Endothelial cell (in vitro differentiated cells): Measurements from ENCODE around the gene RELN. TPM values are rescaled to one million over a fixed set of nuclear protein-coding genes. Genes with fewer than 3 reads are reported as not detected.

Experiments used
- DNase-seq: peaks from one replicate; pipeline ENCODE4 v3.0.0; 2021; ENCODE audit warnings: low spot score
- H3K27ac Mint-ChIP-seq: one replicate; pipeline ENCODE4 v1.8.0; 2021; ENCODE audit warnings: mixed read lengths, inconsistent platforms; ENCODE audit not compliant: unreplicated experiment
- H3K27me3 Mint-ChIP-seq: one replicate; pipeline ENCODE4 v1.8.0; 2021; ENCODE audit warnings: mild to moderate bottlenecking, moderate library complexity, mixed read lengths, inconsistent platforms; ENCODE audit not compliant: unreplicated experiment
- H3K36me3 Mint-ChIP-seq: one replicate; pipeline ENCODE4 v1.8.0; 2021; ENCODE audit warnings: mild to moderate bottlenecking, low read depth, mixed read lengths, inconsistent platforms; ENCODE audit not compliant: unreplicated experiment
- H3K4me1 Mint-ChIP-seq: one replicate; pipeline ENCODE4 v1.8.0; 2021; ENCODE audit warnings: mild to moderate bottlenecking, mixed read lengths, inconsistent platforms; ENCODE audit not compliant: unreplicated experiment
- H3K4me3 Mint-ChIP-seq: one replicate; pipeline ENCODE4 v1.8.0; 2021; ENCODE audit warnings: mild to moderate bottlenecking, mixed read lengths, inconsistent platforms; ENCODE audit not compliant: unreplicated experiment
- H3K9me3 Mint-ChIP-seq: one replicate; pipeline ENCODE4 v1.8.0; 2021; ENCODE audit warnings: mixed read lengths, inconsistent platforms; ENCODE audit not compliant: unreplicated experiment
- total RNA-seq: library from RNA; stranded (reverse); fragmentation: NEBNext Ultra II Directional; extraction: Animal tissue kit (Norgen Biotek cat#: 25700); gene quantifications from one replicate; pipeline ENCODE4 v1.2.1, GENCODE V29; 2021; ENCODE audit not compliant: unreplicated experiment
- TF ChIP-seq, protein P1 (sequence below): fragments of 200-600 bp; sonication (generic); IDR thresholded peaks from one replicate; pipeline ENCODE4 v1.5.0; 2021; ENCODE audit warnings: antibody characterized with exemption; ENCODE audit not compliant: unreplicated experiment

The RELN gene
- total RNA-seq, 1 donor from 2014 or later = 2.3 TPM

DNA sequence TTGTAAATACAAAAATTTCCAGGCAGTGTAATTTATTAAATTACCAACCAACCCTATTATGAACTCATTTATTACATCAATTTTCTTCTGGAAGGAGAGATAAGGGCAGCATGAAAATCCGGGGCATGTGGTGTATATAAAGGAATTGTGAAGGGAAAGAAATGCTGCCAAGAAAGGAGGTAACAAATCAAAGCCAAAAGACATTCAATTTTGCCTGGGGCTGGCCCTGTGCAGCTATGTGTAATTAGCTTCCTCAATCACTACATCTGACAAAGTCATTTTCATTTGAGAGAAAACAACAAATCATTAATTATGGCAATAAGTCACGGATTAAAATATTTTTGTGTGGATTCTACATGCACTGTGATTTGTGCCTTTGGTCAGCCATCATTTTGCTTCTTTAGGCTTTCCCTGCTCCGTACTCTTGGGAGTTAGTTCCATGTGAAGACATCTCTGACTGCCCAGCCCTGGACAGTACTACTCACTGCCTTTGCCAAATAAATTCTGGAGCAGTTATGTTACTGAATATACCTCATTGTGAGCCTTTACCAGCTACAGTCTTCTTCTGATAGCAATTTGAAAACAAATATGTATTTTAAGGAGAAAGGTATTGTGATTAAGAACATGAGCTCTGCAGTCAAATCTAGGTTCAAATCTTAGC is 191.7 kb downstream of the RELN start:
- no peak for DNase-seq
- no peaks in the 10 kb centered on the region for H3K27me3 Mint-ChIP-seq
- H3K36me3 Mint-ChIP-seq = no peaks in the 10 kb centered on the region
- TF ChIP-seq, protein P1, sequence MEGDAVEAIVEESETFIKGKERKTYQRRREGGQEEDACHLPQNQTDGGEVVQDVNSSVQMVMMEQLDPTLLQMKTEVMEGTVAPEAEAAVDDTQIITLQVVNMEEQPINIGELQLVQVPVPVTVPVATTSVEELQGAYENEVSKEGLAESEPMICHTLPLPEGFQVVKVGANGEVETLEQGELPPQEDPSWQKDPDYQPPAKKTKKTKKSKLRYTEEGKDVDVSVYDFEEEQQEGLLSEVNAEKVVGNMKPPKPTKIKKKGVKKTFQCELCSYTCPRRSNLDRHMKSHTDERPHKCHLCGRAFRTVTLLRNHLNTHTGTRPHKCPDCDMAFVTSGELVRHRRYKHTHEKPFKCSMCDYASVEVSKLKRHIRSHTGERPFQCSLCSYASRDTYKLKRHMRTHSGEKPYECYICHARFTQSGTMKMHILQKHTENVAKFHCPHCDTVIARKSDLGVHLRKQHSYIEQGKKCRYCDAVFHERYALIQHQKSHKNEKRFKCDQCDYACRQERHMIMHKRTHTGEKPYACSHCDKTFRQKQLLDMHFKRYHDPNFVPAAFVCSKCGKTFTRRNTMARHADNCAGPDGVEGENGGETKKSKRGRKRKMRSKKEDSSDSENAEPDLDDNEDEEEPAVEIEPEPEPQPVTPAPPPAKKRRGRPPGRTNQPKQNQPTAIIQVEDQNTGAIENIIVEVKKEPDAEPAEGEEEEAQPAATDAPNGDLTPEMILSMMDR = no peak
- H3K9me3 Mint-ChIP-seq = no peaks in the 10 kb centered on the region
- no peaks in the 10 kb centered on the region for H3K4me1 Mint-ChIP-seq
- no peak overlapping the region for H3K4me3 Mint-ChIP-seq
- H3K27ac Mint-ChIP-seq = no peak overlapping the region

DNA sequence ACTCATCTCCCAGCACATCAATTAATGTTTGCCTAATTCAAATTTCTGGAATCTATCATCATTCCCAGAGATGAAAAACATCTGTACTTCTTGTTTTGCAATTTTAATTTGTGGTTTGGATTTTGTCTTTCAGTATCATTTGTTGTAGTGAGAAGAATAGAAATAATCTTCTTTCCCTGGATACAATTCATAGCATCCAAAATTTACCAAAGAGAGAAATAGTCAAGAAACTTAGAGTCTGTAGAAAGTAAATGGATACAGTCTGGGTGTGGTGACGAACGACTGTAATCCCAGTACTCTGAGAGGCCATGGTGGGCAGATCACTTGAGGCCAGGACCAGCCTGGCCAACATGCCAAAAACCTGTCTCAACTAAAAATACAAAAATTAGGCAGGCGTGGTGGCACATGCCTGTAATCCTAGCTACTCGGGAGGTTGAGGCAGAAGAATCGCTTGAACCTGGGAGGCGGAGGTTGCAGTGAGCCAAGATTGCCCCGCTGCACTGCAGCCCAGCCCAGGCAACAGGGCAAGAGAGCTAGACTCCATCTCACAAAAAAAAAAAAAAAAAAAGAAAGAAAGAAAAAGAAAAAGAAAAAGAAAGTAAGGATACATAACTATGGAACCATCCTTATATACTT is 193.0 kb downstream of the RELN start:
- DNase-seq = no peak
- no peaks in the 10 kb centered on the region for H3K4me1 Mint-ChIP-seq
- H3K36me3 Mint-ChIP-seq = no peaks in the 10 kb centered on the region
- TF ChIP-seq, protein P1 = no peak
- no peak overlapping the region for H3K27ac Mint-ChIP-seq
- no peak overlapping the region for H3K4me3 Mint-ChIP-seq
- H3K27me3 Mint-ChIP-seq = no peaks in the 10 kb centered on the region
- no peaks in the 10 kb centered on the region for H3K9me3 Mint-ChIP-seq

DNA sequence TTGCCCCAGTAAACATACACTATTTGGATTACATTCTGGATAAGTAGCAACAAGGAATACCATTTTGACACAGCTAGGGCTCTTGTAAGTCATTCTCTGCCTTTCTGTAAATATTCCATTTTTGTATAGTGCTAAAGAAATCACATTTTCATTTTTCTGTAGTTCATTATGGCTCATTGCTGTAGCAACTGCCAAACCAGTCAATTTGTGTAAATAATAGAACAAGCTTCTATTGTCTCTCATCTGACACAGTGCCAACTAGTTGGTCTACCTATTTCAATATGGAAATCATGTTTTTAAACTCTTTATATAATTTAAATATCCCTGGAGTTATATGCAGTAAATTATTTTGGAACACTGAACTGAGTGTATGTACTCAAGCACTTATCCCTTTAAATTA is 193.7 kb downstream of the RELN start:
- no peak for DNase-seq
- Mint-ChIP-seq H3K4me1 (no peaks in the 10 kb centered on the region), H3K4me3 (no peak overlapping the region), H3K36me3 (no peaks in the 10 kb centered on the region), H3K9me3 (no peaks in the 10 kb centered on the region), H3K27ac (no peak overlapping the region), H3K27me3 (no peaks in the 10 kb centered on the region)
- TF ChIP-seq, protein P1 = no peak

DNA sequence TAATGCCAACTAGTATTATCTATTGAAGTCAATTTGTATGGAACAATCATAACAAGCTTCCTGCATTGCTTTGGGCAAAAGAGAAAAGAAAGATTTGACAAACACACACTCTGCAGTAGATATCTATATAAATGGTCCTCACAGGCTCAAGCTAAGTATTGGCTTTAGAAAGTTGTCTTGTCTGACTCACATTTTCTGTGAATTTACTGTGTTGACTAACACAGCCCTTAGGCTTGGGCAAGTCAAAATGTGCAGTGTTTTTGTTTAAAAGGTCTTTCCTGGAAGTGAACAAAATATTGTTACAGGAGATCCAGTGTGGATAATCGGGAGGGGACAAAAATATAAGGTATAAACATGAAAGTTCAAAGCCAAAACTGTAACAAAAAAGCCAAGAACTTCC is 194.4 kb downstream of the RELN start:
- H3K27ac Mint-ChIP-seq = no peak overlapping the region
- no peaks in the 10 kb centered on the region for H3K4me1 Mint-ChIP-seq

DNA sequence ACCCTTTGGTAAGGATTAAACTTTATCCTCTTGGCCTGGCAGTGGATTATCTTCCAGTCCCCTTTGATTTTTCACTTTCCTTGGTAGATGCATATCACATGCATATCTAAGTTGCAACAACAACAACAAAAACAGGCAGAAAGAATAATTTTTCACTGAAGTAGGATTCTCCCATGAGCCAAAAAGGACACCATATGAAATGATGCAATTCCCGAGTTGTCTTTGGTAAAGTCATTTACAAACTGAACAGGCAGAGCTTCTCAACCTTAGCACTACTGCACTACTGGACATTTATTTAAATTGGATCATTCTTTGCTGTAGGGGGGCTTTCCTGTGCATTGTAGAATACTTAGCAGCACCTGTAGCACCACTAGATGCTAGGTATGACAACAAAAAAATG is 195.0 kb downstream of the RELN start:
- Mint-ChIP-seq H3K4me1 (no peaks in the 10 kb centered on the region), H3K36me3 (no peaks in the 10 kb centered on the region), H3K27ac (no peak overlapping the region), H3K4me3 (no peak overlapping the region), H3K9me3 (no peaks in the 10 kb centered on the region), H3K27me3 (no peaks in the 10 kb centered on the region)
- TF ChIP-seq, protein P1 = no peak
- DNase-seq = no peak

More for the DNA sequence above, 194.4 kb downstream of the RELN start:
- DNase-seq = no peak
- no peaks in the 10 kb centered on the region for H3K36me3 Mint-ChIP-seq
- no peaks in the 10 kb centered on the region for H3K27me3 Mint-ChIP-seq
- TF ChIP-seq, protein P1 = no peak
- H3K4me3 Mint-ChIP-seq = no peak overlapping the region
- no peaks in the 10 kb centered on the region for H3K9me3 Mint-ChIP-seq
